GM23338 (cell line): Measurements from ENCODE around the gene ERBB4. TPM values are rescaled to one million over a fixed set of nuclear protein-coding genes. Genes with fewer than 3 reads are reported as not detected.

ENCODE experiments used
- ATAC-seq: fragments of 200-7000 bp; cut with Tn5 transposase; 3 replicates; pipeline ENCODE4 v1.9.1; 2020
- DNase-seq: peaks from one replicate; pipeline ENCODE4 v3.0.0-alpha.2; 2015; ENCODE audit warnings: low spot score
- H2AFZ ChIP-seq: fragments of 200-600 bp; sonication (generic); 2 replicates; pipeline ENCODE4 v1.8.0; 2016; ENCODE audit warnings: antibody characterized with exemption, mild to moderate bottlenecking, moderate library complexity
- H3F3A ChIP-seq: fragments of 200-600 bp; sonication (generic); replicated peaks from 2 replicates; pipeline ENCODE4 v1.8.0; 2017; ENCODE audit warnings: antibody characterized with exemption, mixed run types, low read depth
- H3K27ac ChIP-seq: fragments of 200-600 bp; sonication (generic); 2 replicates; pipeline ENCODE4 v1.6.1; 2016; ENCODE audit warnings: low read depth
- H3K27me3 ChIP-seq: fragments of 200-600 bp; sonication (generic); 2 replicates; pipeline ENCODE4 v1.8.0; 2016; ENCODE audit warnings: mild to moderate bottlenecking, mixed run types, moderate library complexity; ENCODE audit not compliant: insufficient read depth
- H3K36me3 ChIP-seq: fragments of 200-600 bp; sonication (generic); 2 replicates; pipeline ENCODE4 v1.8.0; 2016; ENCODE audit warnings: mild to moderate bottlenecking; ENCODE audit not compliant: insufficient read depth
- H3K4me1 ChIP-seq: fragments of 200-600 bp; sonication (generic); 2 replicates; pipeline ENCODE4 v1.8.0; 2016; ENCODE audit warnings: mild to moderate bottlenecking, moderate library complexity; ENCODE audit not compliant: insufficient read depth
- H3K4me2 ChIP-seq: fragments of 200-600 bp; sonication (generic); 2 replicates; pipeline ENCODE4 v1.7.1; 2017; ENCODE audit warnings: mixed run types
- H3K4me3 ChIP-seq: fragments of 200-600 bp; sonication (generic); 2 replicates; pipeline ENCODE4 v1.6.1; 2016; ENCODE audit warnings: mixed run types
- H3K79me2 ChIP-seq: fragments of 200-600 bp; sonication (generic); replicated peaks from 2 replicates; pipeline ENCODE4 v1.8.0; 2017; ENCODE audit warnings: mild to moderate bottlenecking; ENCODE audit not compliant: insufficient read depth
- H3K9me2 ChIP-seq: fragments of 200-600 bp; sonication (generic); 2 replicates; pipeline ENCODE4 v1.8.0; 2017; ENCODE audit not compliant: insufficient read depth
- H4K20me1 ChIP-seq: fragments of 200-600 bp; sonication (generic); replicated peaks from 2 replicates; pipeline ENCODE4 v1.8.0; 2017; ENCODE audit warnings: mild to moderate bottlenecking; ENCODE audit not compliant: insufficient read depth
- H3K27ac Mint-ChIP-seq: 2 replicates; pipeline ENCODE4 v1.8.0; 2020; ENCODE audit warnings: inconsistent platforms, mild to moderate bottlenecking, moderate library complexity, mixed read lengths
- H3K27me3 Mint-ChIP-seq: 3 replicates; pipeline ENCODE4 v1.8.0; 2022; ENCODE audit warnings: low read depth, mild to moderate bottlenecking, moderate library complexity, mixed read lengths, inconsistent platforms; ENCODE audit not compliant: insufficient read depth, poor library complexity
- H3K36me3 Mint-ChIP-seq: 3 replicates; pipeline ENCODE4 v1.8.0; 2021; ENCODE audit warnings: low read depth, mild to moderate bottlenecking, inconsistent platforms, moderate library complexity, mixed read lengths
- H3K4me1 Mint-ChIP-seq: 3 replicates; pipeline ENCODE4 v1.8.0; 2020; ENCODE audit warnings: mild to moderate bottlenecking, inconsistent platforms, mixed read lengths
- H3K4me3 Mint-ChIP-seq: 3 replicates; pipeline ENCODE4 v1.8.0; 2021; ENCODE audit warnings: moderate library complexity, mild to moderate bottlenecking, inconsistent platforms, mixed read lengths
- H3K9me3 Mint-ChIP-seq: 3 replicates; pipeline ENCODE4 v1.8.0; 2020; ENCODE audit warnings: moderate library complexity, mild to moderate bottlenecking, inconsistent platforms, mixed read lengths
- CREB1 ChIP-seq: fragments of 250-450 bp; sonication (Bioruptor Pico); IDR thresholded peaks from 2 replicates; pipeline ENCODE4 v1.5.0; 2020; ENCODE audit warnings: low read depth, mild to moderate bottlenecking, moderate library complexity
- CTCF ChIP-seq, 2 experiments: fragments of 200-600 bp in 1 of 2; sonication (generic) in 1 of 2; conservative IDR thresholded peaks; 2 replicates each; pipeline versions ENCODE4 v1.5.1 to v1.6.1; 2016 to 2017; ENCODE audit warnings: antibody characterized with exemption in 2 of 2, low read depth in 2 of 2, mild to moderate bottlenecking in 2 of 2, moderate library complexity in 1 of 2
- ETS1 ChIP-seq: IDR thresholded peaks from 2 replicates; pipeline ENCODE4 v1.6.1; 2016; ENCODE audit warnings: antibody characterized with exemption
- EZH2 ChIP-seq: fragments of 200-600 bp; sonication (generic); IDR thresholded peaks from one replicate; pipeline ENCODE4 v1.8.0; 2017; ENCODE audit warnings: antibody characterized with exemption, mild to moderate bottlenecking, low read depth; ENCODE audit not compliant: unreplicated experiment
- POLR2AphosphoS5 ChIP-seq: IDR thresholded peaks from 2 replicates; pipeline ENCODE4 v1.6.1; 2016; ENCODE audit warnings: antibody characterized with exemption, low read depth
- REST ChIP-seq: IDR thresholded peaks from one replicate; pipeline ENCODE4 v1.6.1; 2018; ENCODE audit warnings: antibody characterized with exemption; ENCODE audit not compliant: unreplicated experiment
- ZNF114 ChIP-seq: fragments of 250-450 bp; sonication (Bioruptor Pico); IDR thresholded peaks from 2 replicates; pipeline ENCODE4 v1.5.0; 2020; ENCODE audit warnings: mild to moderate bottlenecking, moderate library complexity
- ZNF462 ChIP-seq: fragments of 250-450 bp; sonication (Bioruptor Pico); IDR thresholded peaks from 2 replicates; pipeline ENCODE4 v1.5.0; 2020; ENCODE audit warnings: mild to moderate bottlenecking, moderate library complexity
- polyA plus RNA-seq: library from polyadenylated mRNA; unstranded; fragments of >200 nt; fragmentation: Nextera tagmentation; extraction: Ambion mirVana; gene quantifications from 2 replicates; pipeline ENCODE4 v1.2.1, GENCODE V29; 2016
- total RNA-seq: library from RNA; depleted of rRNA; stranded (reverse); fragments of >200 nt; shearing (Covaris generic); gene quantifications from 2 replicates; pipeline ENCODE4 v1.2.3, GENCODE V29; 2014

ERBB4 gene
- total and polyA plus RNA-seq, 2 experiments from 2014 or later: 0.73 to 1.1 TPM

- Histone ChIP-seq H3K27ac (no peak overlapping the region), H3F3A (no peaks in the 10 kb centered on the region), H3K27me3 (no peaks in the 10 kb centered on the region), H2AFZ (no peak overlapping the region), H3K9me2 (no peaks in the 10 kb centered on the region), H3K4me3 (no peak overlapping the region), H3K4me2 (no peak overlapping the region), H3K79me2 (no peaks in the 10 kb centered on the region), H3K36me3 (no peaks in the 10 kb centered on the region), H4K20me1 (no peaks in the 10 kb centered on the region), H3K4me1 (no peaks in the 10 kb centered on the region)
- H3K36me3 Mint-ChIP-seq: no peaks in the 10 kb centered on the region
- H3K27ac Mint-ChIP-seq: no peak overlapping the region
- no peak overlapping the region for H3K4me3 Mint-ChIP-seq
- no peak for TF ChIP-seq REST
- TF ChIP-seq CTCF (conservative IDR thresholded peaks at IDR 0.05; ENCODE audit: low read depth in 2 of 2): no peak
- TF ChIP-seq EZH2: no peak
- TF ChIP-seq CREB1 (CRISPR knock-in tag): no peak
- no peak for TF ChIP-seq ETS1
- TF ChIP-seq POLR2AphosphoS5: no peak
- TF ChIP-seq ZNF114: no peak
- no peak for TF ChIP-seq ZNF462 (CRISPR knock-in tag)
- no peaks in the 10 kb centered on the region for H3K9me3 Mint-ChIP-seq
- ATAC-seq (no peak), DNase-seq (no peak)
- no peaks in the 10 kb centered on the region for H3K4me1 Mint-ChIP-seq
- no peaks in the 10 kb centered on the region for H3K27me3 Mint-ChIP-seq
Measured at GRCh38 chr2:211623096-211623495, 915.5 kb downstream of the ERBB4 start.
